IPS-NIHi7 (cell line): ENCODE results near the gene USH2A.
"Not testable (repeated sequence)": the region's sequence is repeated elsewhere in the genome, so short reads cannot be mapped to it uniquely, and the experiment has no call there.

ENCODE experiments used
- DNase-seq: peaks from one replicate; pipeline ENCODE4 v3.0.0; 2012; ENCODE audit warnings: mixed read lengths; ENCODE audit errors: extremely low spot score

Gene USH2A

DNA sequence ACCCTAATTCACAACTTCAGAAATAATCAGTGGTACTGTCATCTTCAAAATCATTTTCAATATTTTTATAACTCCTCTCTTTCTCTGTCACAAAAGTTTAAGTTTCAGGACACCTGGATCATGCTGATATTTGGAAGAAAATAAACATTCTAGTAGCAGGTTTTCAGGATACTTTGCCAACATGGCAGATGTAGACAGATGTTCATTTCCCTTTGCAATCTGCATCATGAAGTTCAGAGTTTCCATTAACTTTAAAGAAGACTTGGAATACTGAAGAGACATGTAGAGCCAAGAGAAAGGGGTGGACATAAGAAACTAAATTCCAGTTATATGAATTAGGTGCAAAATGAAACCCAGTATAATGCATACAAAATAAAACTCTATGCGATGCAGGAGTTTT, 218.1 kb downstream of the USH2A start:
- no peak for DNase-seq

GRCh38 chr1:216201946-216202345, 221.3 kb downstream of the USH2A start:
- DNase-seq: no peak

- DNase-seq: no peak
These were observed 222.3 kb downstream of the USH2A start for GRCh38 chr1:216200941-216201340.

DNA sequence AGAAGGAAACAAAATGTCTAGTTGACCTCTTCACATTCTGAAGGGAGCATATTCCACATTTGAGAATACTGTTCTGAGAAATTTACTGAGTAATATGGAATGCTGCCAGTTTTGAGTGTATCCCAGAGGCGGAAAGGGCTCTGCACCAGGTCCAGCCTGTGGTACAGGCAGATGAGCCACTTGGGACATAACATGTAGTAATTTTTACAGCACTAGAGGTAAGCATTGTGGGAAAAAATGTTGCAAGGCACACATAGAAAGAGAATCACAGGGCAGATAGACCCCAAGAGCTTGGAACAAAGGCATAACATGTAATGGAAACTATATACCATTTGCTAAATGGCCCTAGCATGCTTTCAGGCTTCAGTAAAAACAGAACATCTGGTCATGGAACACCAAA, 228.5 kb downstream of the USH2A start:
- no peak for DNase-seq

- peak; percentile 14 for DNase-seq
These were observed 229.3 kb downstream of the USH2A start for GRCh38 chr1:216193839-216194443.

- no peak for DNase-seq
These were observed 232.8 kb downstream of the USH2A start for GRCh38 chr1:216190438-216190837.

GRCh38 chr1:216186816-216187215, 236.4 kb downstream of the USH2A start:
- no peak for DNase-seq

- DNase-seq: no peak
These were observed 237.1 kb downstream of the USH2A start for GRCh38 chr1:216186141-216186540.

- DNase-seq: no peak
These were observed 239.0 kb downstream of the USH2A start for GRCh38 chr1:216184126-216184680.

DNA sequence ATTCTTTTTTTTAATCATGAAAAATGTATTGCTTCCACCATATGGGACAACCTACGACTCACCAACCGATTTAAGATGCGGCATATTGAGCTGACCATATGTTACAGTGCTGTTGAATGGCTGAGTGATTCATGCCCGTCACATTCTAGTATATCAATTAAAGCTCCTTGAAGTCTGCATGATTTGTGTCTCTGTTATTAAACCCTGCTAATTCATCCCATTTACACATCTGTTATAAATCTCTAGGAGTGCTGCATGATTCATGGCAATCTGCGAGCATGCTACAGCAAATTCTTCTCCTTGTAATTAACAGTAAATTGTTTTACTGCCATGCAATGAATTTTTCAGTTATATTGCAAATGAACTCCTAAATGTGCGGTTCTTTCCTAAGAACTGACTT, 239.8 kb downstream of the USH2A start:
- no peak for DNase-seq

GRCh38 chr1:216183007-216183406, 240.2 kb downstream of the USH2A start:
- peak; percentile 40 for DNase-seq

- no peak for DNase-seq
These were observed 241.7 kb downstream of the USH2A start for GRCh38 chr1:216181590-216181989.

GRCh38 chr1:216178281-216178680, 245.0 kb downstream of the USH2A start:
- DNase-seq: no peak

DNA sequence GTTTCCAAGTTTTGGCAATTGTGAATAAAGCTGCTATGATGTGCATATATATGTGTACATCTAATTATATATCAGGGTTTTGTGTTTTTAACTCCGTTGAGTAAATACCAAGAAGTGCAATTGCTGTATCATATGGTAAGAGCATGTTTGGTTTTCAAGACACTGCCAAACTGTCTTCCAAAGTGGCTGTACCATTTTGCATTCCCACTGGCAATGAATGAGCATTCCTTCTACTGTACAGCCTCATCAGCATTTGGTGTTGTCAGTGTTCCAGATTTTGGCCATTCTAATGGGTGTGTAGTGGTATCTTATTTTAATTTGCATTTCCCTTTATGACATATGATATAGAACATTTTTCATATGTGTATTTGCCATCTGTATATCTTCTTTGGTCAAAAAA, 246.3 kb downstream of the USH2A start:
- DNase-seq: no peak

DNA sequence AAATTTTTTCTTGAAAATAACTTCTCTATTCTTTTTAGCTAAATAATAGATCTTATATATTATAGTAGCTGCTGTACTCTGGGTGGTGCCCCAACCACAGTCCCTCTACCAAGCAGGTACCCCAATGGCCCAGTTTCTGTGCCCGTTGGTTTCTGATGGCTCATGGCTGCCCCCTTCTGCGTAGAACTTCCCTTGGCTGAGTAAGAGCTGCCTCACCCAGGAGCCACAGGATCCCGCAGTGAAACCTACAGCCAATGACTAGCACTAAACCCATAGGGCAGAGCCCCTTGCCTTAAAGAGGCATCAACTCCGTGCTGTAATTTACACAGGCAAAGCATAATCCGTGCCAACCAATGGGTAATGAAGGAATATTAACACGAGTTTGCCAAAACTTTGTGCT, 247.5 kb downstream of the USH2A start:
- DNase-seq: peak; percentile 71

- no peak for DNase-seq
These were observed 249.8 kb downstream of the USH2A start for GRCh38 chr1:216173376-216173995.

DNA sequence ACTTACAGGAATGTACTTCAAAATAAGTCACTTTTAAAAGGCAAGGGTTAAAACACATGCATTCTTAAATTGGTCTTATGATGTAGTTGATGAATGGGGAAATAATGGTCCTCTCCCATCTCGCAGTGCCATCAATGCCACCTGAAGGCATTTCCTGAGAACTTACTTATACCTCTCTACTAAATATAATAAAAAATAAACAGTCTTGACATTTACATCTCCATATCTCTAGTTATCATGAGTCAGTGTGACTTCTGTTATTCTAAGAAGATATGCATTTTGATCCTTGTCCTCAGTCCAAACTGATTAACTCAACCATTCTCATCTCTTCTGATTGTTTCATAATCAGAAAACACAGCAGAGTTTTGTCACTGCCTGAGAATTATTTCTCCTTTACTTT, 253.9 kb downstream of the USH2A start:
- DNase-seq: no peak

- no peak for DNase-seq
These were observed 254.7 kb downstream of the USH2A start for GRCh38 chr1:216168546-216168945.

- no peak for DNase-seq
These were observed 269.2 kb downstream of the USH2A start for GRCh38 chr1:216154063-216154462.

DNA sequence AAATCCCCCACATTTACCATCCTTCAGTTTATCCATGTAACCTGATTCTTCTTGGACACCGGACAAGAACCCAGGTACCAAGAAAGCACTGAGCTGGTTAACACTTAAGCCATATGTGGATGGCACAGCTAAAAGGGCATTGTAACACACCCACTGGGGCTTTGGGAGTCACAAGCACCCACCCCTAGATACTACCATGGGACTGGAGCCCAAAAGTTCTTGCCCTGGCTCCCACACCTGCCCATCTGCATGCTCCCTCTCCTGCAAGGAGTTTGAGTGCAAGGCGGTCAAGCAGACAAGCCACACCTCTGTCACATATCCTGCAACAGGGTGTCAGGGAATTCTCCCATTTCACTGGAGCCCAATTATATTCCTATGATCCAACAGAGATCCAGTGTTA, 270.1 kb downstream of the USH2A start:
- no peak for DNase-seq

DNA sequence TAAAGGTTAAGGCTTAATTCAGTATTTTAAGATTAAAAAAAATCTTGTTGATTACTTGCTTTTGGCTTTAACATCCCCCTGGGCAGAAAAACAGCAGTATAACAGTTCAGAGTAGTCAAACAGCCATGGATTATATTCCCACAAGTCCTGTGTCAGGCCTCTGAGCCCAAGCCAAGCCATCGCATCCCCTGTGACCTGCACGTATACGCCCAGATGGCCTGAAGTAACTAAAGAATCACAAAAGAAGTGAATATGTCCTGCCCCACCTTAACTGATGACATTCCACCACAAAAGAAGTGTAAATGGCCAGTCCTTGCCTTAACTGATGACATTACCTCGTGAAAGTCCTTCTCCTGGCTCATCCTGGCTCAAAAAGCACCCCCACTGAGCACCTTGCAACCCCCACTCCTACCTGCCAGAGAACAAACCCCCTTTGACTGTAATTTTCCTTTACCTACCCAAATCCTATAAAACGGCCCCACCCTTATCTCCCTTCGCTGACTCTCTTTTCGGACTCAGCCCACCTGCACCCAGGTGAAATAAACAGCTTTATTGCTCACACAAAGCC, 277.7 kb downstream of the USH2A start:
- not testable (repeated sequence) for DNase-seq

DNA sequence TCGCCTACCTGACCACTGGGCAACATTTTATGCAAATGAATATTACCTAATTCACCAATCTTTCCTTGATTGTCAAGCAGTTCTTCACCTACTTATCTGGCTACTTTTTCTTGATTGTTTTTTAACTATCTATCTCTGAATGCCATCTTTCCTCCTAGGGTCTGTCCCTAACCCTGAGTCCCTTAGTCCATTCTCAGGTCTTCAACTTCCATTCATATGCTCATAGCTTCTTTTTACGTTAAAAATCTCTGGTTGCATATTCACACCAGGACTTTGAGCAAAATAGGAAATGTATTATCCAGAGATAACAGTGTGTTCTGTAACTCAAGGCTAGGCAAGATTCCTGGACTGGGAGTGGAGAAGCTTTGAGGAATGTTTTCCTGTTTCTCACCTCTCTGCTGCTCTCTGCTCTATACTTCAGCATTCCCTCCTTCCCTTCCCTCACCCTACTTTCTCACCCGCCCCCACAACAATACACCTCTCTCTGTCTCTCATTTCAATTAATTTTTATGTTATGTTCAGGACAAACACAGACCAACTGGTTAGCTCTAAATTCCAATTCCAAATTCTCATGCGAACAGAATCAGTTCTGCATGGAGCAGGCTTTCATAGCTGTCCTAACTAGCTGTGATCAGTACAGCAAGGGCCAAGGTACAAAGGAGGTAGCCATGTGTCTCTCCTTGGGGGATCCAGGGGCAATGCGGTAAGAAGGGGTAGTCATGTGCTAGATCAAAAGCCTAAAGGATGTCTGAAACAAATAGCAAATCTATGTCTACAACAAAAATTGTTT, 278.4 kb downstream of the USH2A start:
- DNase-seq: peak; percentile 22
